GM12873 (cell line): ENCODE data around the gene IRF2BP2.

ENCODE experiments used
- CTCF ChIP-seq: IDR thresholded peaks from 2 replicates; pipeline ENCODE4 v1.5.1; 2012; ENCODE audit warnings: low read depth, mild to moderate bottlenecking, moderate library complexity, low read length, control low read depth; ENCODE audit not compliant: insufficient read depth; ENCODE audit errors: missing control alignments

Gene IRF2BP2

GRCh38 chr1:234611225-234611846 lies 1.4 kb upstream of the IRF2BP2 start:
- TF ChIP-seq CTCF: no peak

- no peak for TF ChIP-seq CTCF
These were observed 767 bp upstream of the IRF2BP2 start for GRCh38 chr1:234610666-234611224.

GRCh38 chr1:234609691-234610042 lies 311 bp downstream of the IRF2BP2 start:
- no peak for TF ChIP-seq CTCF

- no peak for TF ChIP-seq CTCF
These were observed 877 bp downstream of the IRF2BP2 start for GRCh38 chr1:234608911-234609690.

- peak; percentile 16 for TF ChIP-seq CTCF
These were observed 1.7 kb downstream of the IRF2BP2 start for GRCh38 chr1:234608025-234608910.

GRCh38 chr1:234607109-234608024 lies 2.6 kb downstream of the IRF2BP2 start:
- TF ChIP-seq CTCF: no peak

GRCh38 chr1:234606784-234607108 lies 3.2 kb downstream of the IRF2BP2 start:
- no peak for TF ChIP-seq CTCF
